ENCODE data around the gene ARHGAP45.
"Not testable (repeated sequence)": the region's sequence is repeated elsewhere in the genome, so short reads cannot be mapped to it uniquely, and the experiment has no call there.

Gene ARHGAP45

GRCh38 chr19:1116726-1117581 is 50.0 kb downstream of the ARHGAP45 start:
- no peak for DNase-seq (ENCODE audit: low read depth in 2 of 2)

GRCh38 chr19:1117654-1118053 is 50.7 kb downstream of the ARHGAP45 start:
- DNase-seq (ENCODE audit: low read depth in 2 of 2), result no peak

- no peak for DNase-seq (ENCODE audit: low read depth in 2 of 2)
Measured at GRCh38 chr19:1118999-1119398, 52.0 kb downstream of the ARHGAP45 start.

GRCh38 chr19:1119475-1120217 is 52.7 kb downstream of the ARHGAP45 start:
- DNase-seq (ENCODE audit: low read depth in 2 of 2), result no peak

GRCh38 chr19:1121395-1121794 is 54.4 kb downstream of the ARHGAP45 start:
- no peak for DNase-seq (ENCODE audit: low read depth in 2 of 2)

- no peak for DNase-seq (ENCODE audit: low read depth in 2 of 2)
Measured at GRCh38 chr19:1122021-1122971, 55.3 kb downstream of the ARHGAP45 start.

- peak in 1 of 2 donors; percentile 57 for DNase-seq (ENCODE audit: low read depth in 2 of 2)
Measured at GRCh38 chr19:1122972-1123363, 56.0 kb downstream of the ARHGAP45 start.

GRCh38 chr19:1123381-1123780 is 56.4 kb downstream of the ARHGAP45 start:
- DNase-seq (ENCODE audit: low read depth in 2 of 2), result no peak

GRCh38 chr19:1123885-1124677 is 57.1 kb downstream of the ARHGAP45 start:
- no peak for DNase-seq (ENCODE audit: low read depth in 2 of 2)

- DNase-seq (ENCODE audit: low read depth in 2 of 2), result no peak
Measured at GRCh38 chr19:1125601-1126467, 58.9 kb downstream of the ARHGAP45 start.

GRCh38 chr19:1126984-1127760 is 60.2 kb downstream of the ARHGAP45 start:
- DNase-seq (ENCODE audit: low read depth in 2 of 2), result no peak

- DNase-seq (ENCODE audit: low read depth in 2 of 2), result no peak
Measured at GRCh38 chr19:1128106-1128505, 61.1 kb downstream of the ARHGAP45 start.

- DNase-seq (ENCODE audit: low read depth in 2 of 2), result not testable (repeated sequence)
Measured at GRCh38 chr19:1129084-1129483, 62.1 kb downstream of the ARHGAP45 start.

- DNase-seq (ENCODE audit: low read depth in 2 of 2), result no peak
Measured at GRCh38 chr19:1129535-1129934, 62.6 kb downstream of the ARHGAP45 start.

- no peak for DNase-seq (ENCODE audit: low read depth in 2 of 2)
Measured at GRCh38 chr19:1130771-1131717, 64.1 kb downstream of the ARHGAP45 start.

- peak; percentile 88 to 92 for DNase-seq (ENCODE audit: low read depth in 2 of 2)
Measured at GRCh38 chr19:1131718-1132551, 65.0 kb downstream of the ARHGAP45 start.
